ENCODE data around the gene USP21. TPM values are rescaled to one million over a fixed set of nuclear protein-coding genes. Genes with fewer than 3 reads are reported as not detected.

Gene USP21
- total and polyA plus RNA-seq, 2 of the 4 experiments (the other 2 are of a cell fraction) = 6.3 to 23.8 TPM

DNA sequence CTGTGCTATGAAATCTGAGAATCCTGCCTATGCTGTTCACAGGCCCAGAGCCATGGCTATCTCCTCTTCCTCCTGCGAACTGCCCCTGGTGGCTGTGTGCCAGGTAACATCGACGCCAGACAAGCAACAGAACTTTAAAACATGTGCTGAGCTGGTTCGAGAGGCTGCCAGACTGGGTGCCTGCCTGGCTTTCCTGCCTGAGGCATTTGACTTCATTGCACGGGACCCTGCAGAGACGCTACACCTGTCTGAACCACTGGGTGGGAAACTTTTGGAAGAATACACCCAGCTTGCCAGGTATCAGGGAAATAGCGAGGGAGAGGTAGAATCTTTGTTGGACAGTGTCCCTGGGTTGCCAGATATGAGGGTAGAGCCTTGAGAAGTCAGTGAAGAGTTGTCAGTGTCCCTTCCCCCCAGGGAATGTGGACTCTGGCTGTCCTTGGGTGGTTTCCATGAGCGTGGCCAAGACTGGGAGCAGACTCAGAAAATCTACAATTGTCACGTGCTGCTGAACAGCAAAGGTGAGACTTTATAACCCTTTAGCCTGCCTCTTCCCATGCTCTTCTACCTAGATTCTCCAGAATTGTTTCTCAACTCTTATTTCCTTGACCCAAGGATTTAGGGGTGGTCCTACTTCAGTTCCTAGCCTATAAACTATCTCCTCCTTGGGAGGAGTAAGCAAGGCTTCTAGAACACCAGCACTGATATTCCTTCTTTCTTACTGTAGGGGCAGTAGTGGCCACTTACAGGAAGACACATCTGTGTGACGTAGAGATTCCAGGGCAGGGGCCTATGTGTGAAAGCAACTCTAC is 40.0 kb upstream of the USP21 start:
- 60% methylated on average over 4 of the region's 10 CpGs; no CpG with 5 or more reads in 1 of the 2 experiments for WGBS, 2 experiments (ENCODE audit: extremely low coverage in 2 of 2, insufficient read length in 1 of 2)
- POLR2A ChIA-PET (ENCODE audit: unreplicated experiment) = no interaction called here
- peak overlapping the region; percentile 82; the same call in 1 of the 2 replicates for H3K27ac ChIP-seq (ENCODE audit: insufficient read depth, low read length)
- peak; percentile 75 for DNase-seq
- dilution Hi-C loops (cut with HindIII; ENCODE audit: low sequenced_read_pairs, unreplicated experiment) = no loop called here
- H3K9me1 ChIP-seq (ENCODE audit: insufficient read depth, low read length) = peaks cover 25% of the 10 kb centered on the region
- peak overlapping the region; percentile 34 to 84; a peak in 3 of 4 replicates for H4K8ac ChIP-seq (ENCODE audit: low read depth in 2 of 2, low read length in 2 of 2)
- H3K79me1 ChIP-seq (ENCODE audit: low read depth in 1 of 2, low read length in 2 of 2) = peaks cover 31 to 79% of the 10 kb centered on the region in 2 experiments
- H3K23ac ChIP-seq (ENCODE audit: low read depth, low read length) = peak overlapping the region; percentile 77; the same call in 1 of the 2 replicates
- in situ Hi-C loops (cut with MboI; ENCODE audit: low sequenced_read_pairs) = no loop called here
- no peak overlapping the region for H2BK20ac ChIP-seq (ENCODE audit: low read depth, low read length)
- H2BK5ac ChIP-seq (ENCODE audit: low read depth, low read length, poor library complexity, severe bottlenecking) = peak overlapping the region; percentile 54
- intact Hi-C loops (cut with micrococcal nuclease) = no loop called here
- H4K91ac ChIP-seq (ENCODE audit: insufficient read depth, low read depth, low read length) = no peak overlapping the region
- TSS peak; percentile 41 for BruUV-seq (replicated peaks)
- H2AK5ac ChIP-seq (ENCODE audit: low read depth, low read length) = peak overlapping the region; percentile 84; the same call in 1 of the 2 replicates
- no peak overlapping the region for H4K5ac ChIP-seq (ENCODE audit: low read depth, low read length)
- H3K14ac ChIP-seq (replicated peaks; ENCODE audit: low read depth, low read length) = no peak overlapping the region
- CTCF ChIA-PET = no interaction called here
- 0 out of 2 replicates have a peak overlapping the region, but pooled peaks have one; percentile 87 for H3K4me3 ChIP-seq (ENCODE audit: insufficient read depth, low read depth, low read length)
- peak overlapping the region; percentile 10 for H2AK9ac ChIP-seq (replicated peaks; ENCODE audit: low read depth, low read length, poor library complexity)
- peaks cover 35% of the 10 kb centered on the region for H4K20me1 ChIP-seq (ENCODE audit: insufficient read depth, low read length)
- H3K4me1 ChIP-seq (ENCODE audit: control insufficient read depth, insufficient read depth, low read length) = peaks cover 16% of the 10 kb centered on the region
- peak; percentile 35 for ATAC-seq (ENCODE audit: low read depth)
- H3K18ac ChIP-seq (ENCODE audit: low read depth, low read length) = no peak overlapping the region
- 0 out of 2 replicates have a peak overlapping the region, but pooled peaks have one; percentile 73 for H3K56ac ChIP-seq (ENCODE audit: extremely low read depth, insufficient read depth, low read length)
- H2AFZ ChIP-seq (replicated peaks; ENCODE audit: low read length, poor library complexity) = no peak overlapping the region
- peak overlapping the region; percentile 74 for H3K9ac ChIP-seq (ENCODE audit: low read depth, low read length)
- H2BK120ac ChIP-seq (ENCODE audit: low read depth, low read length) = no peak overlapping the region
- no peaks in the 10 kb centered on the region for H3K9me3 ChIP-seq (ENCODE audit: control insufficient read depth, insufficient read depth, low read length)
- H3K36me3 ChIP-seq (ENCODE audit: control insufficient read depth, insufficient read depth, low read length) = peaks cover 45% of the 10 kb centered on the region
- H3K4me2 ChIP-seq (ENCODE audit: low read depth, low read length) = peak overlapping the region; percentile 88
- H3K4ac ChIP-seq (ENCODE audit: low read depth, low read length) = peak overlapping the region; percentile 68; the same call in 1 of the 2 replicates
- no peak overlapping the region for H2BK15ac ChIP-seq (ENCODE audit: low read depth, low read length)
- no peaks in the 10 kb centered on the region for H3K27me3 ChIP-seq (ENCODE audit: control insufficient read depth, insufficient read depth, low read length)
- TF ChIP-seq SMC3 (IDR thresholded peaks at IDR 0.05; ENCODE audit: low read depth, low read length) (no peak), RFX5 (IDR thresholded peaks at IDR 0.05; ENCODE audit: low read depth, low read length) (no peak), MAFK (IDR thresholded peaks at IDR 0.05; ENCODE audit: low read depth, low read length) (no peak), POLR2A (IDR thresholded peaks at IDR 0.05; ENCODE audit: low read depth, low read length) (no peak), MAZ (IDR thresholded peaks at IDR 0.05; ENCODE audit: borderline replicate concordance, low read depth, low read length) (no peak), NFE2L2 (IDR thresholded peaks at IDR 0.05; ENCODE audit: low read depth, low read length) (no peak), CHD1 (IDR thresholded peaks at IDR 0.05; ENCODE audit: low read depth, low read length) (no peak), FOS (IDR thresholded peaks at IDR 0.05; ENCODE audit: low read depth, low read length) (no peak), RCOR1 (IDR thresholded peaks at IDR 0.05; ENCODE audit: insufficient replicate concordance, low read length) (no peak), BHLHE40 (IDR thresholded peaks at IDR 0.05; ENCODE audit: low read depth, low read length) (no peak), MXI1 (IDR thresholded peaks at IDR 0.05; ENCODE audit: borderline replicate concordance, low read depth, low read length) (no peak)
- TF ChIP-seq, protein P1, sequence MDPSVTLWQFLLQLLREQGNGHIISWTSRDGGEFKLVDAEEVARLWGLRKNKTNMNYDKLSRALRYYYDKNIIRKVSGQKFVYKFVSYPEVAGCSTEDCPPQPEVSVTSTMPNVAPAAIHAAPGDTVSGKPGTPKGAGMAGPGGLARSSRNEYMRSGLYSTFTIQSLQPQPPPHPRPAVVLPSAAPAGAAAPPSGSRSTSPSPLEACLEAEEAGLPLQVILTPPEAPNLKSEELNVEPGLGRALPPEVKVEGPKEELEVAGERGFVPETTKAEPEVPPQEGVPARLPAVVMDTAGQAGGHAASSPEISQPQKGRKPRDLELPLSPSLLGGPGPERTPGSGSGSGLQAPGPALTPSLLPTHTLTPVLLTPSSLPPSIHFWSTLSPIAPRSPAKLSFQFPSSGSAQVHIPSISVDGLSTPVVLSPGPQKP (IDR thresholded peaks at IDR 0.05; ENCODE audit: borderline replicate concordance, low read depth, low read length) = no peak
- TF ChIP-seq, protein P2, sequence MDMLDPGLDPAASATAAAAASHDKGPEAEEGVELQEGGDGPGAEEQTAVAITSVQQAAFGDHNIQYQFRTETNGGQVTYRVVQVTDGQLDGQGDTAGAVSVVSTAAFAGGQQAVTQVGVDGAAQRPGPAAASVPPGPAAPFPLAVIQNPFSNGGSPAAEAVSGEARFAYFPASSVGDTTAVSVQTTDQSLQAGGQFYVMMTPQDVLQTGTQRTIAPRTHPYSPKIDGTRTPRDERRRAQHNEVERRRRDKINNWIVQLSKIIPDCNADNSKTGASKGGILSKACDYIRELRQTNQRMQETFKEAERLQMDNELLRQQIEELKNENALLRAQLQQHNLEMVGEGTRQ (IDR thresholded peaks at IDR 0.05; ENCODE audit: low read depth, low read length) = no peak
- TF ChIP-seq, protein P3, sequence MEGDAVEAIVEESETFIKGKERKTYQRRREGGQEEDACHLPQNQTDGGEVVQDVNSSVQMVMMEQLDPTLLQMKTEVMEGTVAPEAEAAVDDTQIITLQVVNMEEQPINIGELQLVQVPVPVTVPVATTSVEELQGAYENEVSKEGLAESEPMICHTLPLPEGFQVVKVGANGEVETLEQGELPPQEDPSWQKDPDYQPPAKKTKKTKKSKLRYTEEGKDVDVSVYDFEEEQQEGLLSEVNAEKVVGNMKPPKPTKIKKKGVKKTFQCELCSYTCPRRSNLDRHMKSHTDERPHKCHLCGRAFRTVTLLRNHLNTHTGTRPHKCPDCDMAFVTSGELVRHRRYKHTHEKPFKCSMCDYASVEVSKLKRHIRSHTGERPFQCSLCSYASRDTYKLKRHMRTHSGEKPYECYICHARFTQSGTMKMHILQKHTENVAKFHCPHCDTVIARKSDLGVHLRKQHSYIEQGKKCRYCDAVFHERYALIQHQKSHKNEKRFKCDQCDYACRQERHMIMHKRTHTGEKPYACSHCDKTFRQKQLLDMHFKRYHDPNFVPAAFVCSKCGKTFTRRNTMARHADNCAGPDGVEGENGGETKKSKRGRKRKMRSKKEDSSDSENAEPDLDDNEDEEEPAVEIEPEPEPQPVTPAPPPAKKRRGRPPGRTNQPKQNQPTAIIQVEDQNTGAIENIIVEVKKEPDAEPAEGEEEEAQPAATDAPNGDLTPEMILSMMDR (conservative IDR thresholded peaks at IDR 0.05; ENCODE audit: low read depth, low read length) = peak; percentile 52

All from IMR-90 (cell line).